Calu3 (cell line): ENCODE results near the gene MACROH2A1. TPM values are rescaled to one million over a fixed set of nuclear protein-coding genes. Genes with fewer than 3 reads are reported as not detected.

Experiments used
- BruUV-seq: library from RNA; stranded (reverse); fragments of 400-500 nt; replicated peaks from 2 replicates; lab custom pipeline; 2021; lab: Mats Ljungman, UMichigan
- CTCF ChIA-PET: fragments of 300-600 bp; sonication (Branson Sonifier 250); formaldehyde crosslinking; loops from one replicate; lab custom pipeline; 2022; ENCODE audit warnings: antibody characterized with exemption; lab: Charles Lee
- DNase-seq: peaks from one replicate; pipeline ENCODE4 v3.0.0; 2022
- H3K27ac Mint-ChIP-seq: one replicate; pipeline ENCODE4 v1.8.0; 2022; ENCODE audit warnings: mixed read lengths; ENCODE audit not compliant: unreplicated experiment
- H3K27me3 Mint-ChIP-seq: one replicate; pipeline ENCODE4 v1.8.0; 2022; ENCODE audit warnings: mixed read lengths; ENCODE audit not compliant: unreplicated experiment
- H3K36me3 Mint-ChIP-seq: one replicate; pipeline ENCODE4 v1.8.0; 2022; ENCODE audit warnings: mild to moderate bottlenecking, moderate library complexity, mixed read lengths; ENCODE audit not compliant: insufficient read depth, unreplicated experiment
- H3K4me1 Mint-ChIP-seq: one replicate; pipeline ENCODE4 v1.8.0; 2022; ENCODE audit warnings: mild to moderate bottlenecking, low read depth, mixed read lengths; ENCODE audit not compliant: unreplicated experiment
- H3K4me3 Mint-ChIP-seq: one replicate; pipeline ENCODE4 v1.8.0; 2022; ENCODE audit warnings: mild to moderate bottlenecking, low read depth, moderate library complexity, mixed read lengths; ENCODE audit not compliant: unreplicated experiment
- H3K9me3 Mint-ChIP-seq: one replicate; pipeline ENCODE4 v1.8.0; 2022; ENCODE audit warnings: low read depth, mixed read lengths; ENCODE audit not compliant: unreplicated experiment
- CTCF ChIP-seq: fragments of 200-600 bp; IDR thresholded peaks from one replicate; pipeline ENCODE4 v1.8.0; 2022; ENCODE audit warnings: antibody characterized with exemption; ENCODE audit not compliant: unreplicated experiment
- intact Hi-C: fragments of 100-400 bp; cut with micrococcal nuclease; formaldehyde crosslinking; loops from one replicate; pipeline ENCODE4 v1.10.0; 2022; ENCODE audit not compliant: unreplicated experiment
- total RNA-seq: library from RNA; stranded (reverse); gene quantifications from 2 replicates; pipeline ENCODE4 v1.2.3, GENCODE V29; 2022

MACROH2A1 gene
- total RNA-seq, 1 experiment from 2014 or later: 368 TPM

DNA sequence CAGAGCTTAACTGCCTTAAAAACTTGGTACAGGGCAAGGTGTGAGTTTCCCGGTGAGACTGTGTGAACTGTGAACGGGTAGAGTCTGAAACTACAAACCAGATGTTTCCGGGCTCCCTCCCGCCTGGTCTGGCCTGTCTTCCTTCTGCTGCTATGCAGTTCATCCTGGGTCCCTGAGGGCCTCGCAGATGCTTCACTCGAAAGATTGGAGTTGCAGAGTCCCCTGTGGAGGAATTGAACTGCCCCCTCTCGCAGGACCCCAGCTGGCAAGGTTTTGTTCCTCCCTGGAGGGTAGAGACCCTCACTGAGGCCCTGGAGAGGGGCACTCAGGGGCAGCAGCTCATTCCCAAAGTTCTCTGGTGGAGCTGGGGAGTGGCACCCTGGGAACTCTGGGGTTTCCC lies 47.6 kb upstream of the MACROH2A1 start:
- no TSS peak for BruUV-seq
- intact Hi-C loops: no loop called here
- TF ChIP-seq CTCF: no peak
- DNase-seq: no peak
- CTCF ChIA-PET: no interaction called here
- peaks cover 10% of the 10 kb centered on the region for H3K4me1 Mint-ChIP-seq
- H3K27ac Mint-ChIP-seq: no peak overlapping the region
- peaks cover 4% of the 10 kb centered on the region for H3K36me3 Mint-ChIP-seq
- H3K9me3 Mint-ChIP-seq: no peaks in the 10 kb centered on the region
- no peak overlapping the region for H3K4me3 Mint-ChIP-seq
- peaks cover 85% of the 10 kb centered on the region for H3K27me3 Mint-ChIP-seq

- DNase-seq: no peak
- no TSS peak for BruUV-seq
- TF ChIP-seq CTCF: no peak
- Mint-ChIP-seq H3K36me3 (peaks cover 4% of the 10 kb centered on the region), H3K27ac (no peak overlapping the region), H3K27me3 (peaks cover 83% of the 10 kb centered on the region), H3K4me1 (peaks cover 10% of the 10 kb centered on the region), H3K9me3 (no peaks in the 10 kb centered on the region), H3K4me3 (no peak overlapping the region)
- intact Hi-C loops: no loop called here
- CTCF ChIA-PET: interaction anchor here (0.8 kb wide), 1 partner anchor 23 kb away, joined by 3 read pairs; no protein-coding TSS in a partner anchor
Measured at GRCh38 chr5:135446206-135446605, 47.2 kb upstream of the MACROH2A1 start.

DNA sequence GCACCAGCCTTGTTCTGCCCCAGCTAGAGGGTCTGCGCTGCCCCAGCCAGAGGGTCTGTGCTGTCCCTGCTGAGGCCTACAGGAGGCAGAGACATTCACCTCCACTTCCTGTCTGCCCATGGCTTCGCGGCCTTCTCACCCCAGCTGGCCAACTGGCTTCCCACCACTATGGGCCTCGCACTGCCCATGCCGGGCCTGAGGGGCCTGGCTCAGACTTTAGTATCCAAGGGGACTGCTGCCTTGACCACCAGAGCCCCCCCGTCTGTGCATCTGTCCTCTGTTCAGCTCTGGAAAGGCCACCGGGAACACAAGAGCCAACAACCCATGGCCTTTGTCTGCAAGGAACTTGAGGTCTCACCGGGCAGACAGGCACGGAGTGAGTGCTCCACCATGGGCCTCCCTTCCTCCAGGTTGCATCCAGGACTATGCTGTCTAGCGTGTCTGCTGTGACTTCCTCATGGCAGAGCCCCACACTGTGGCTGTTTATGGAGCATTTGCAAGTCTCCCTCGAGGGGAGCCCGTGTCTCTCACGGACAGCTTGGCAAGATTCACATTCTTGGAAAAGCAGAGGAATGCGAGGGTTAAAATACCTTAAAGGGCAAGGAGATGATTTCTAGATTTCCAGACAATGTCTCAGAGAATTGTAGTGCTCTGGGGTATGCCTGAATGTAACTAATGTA lies 46.4 kb upstream of the MACROH2A1 start:
- DNase-seq: no peak
- Mint-ChIP-seq H3K4me3 (no peak overlapping the region), H3K4me1 (peaks cover 10% of the 10 kb centered on the region), H3K36me3 (peaks cover 4% of the 10 kb centered on the region), H3K27me3 (peaks cover 75% of the 10 kb centered on the region), H3K27ac (no peak overlapping the region), H3K9me3 (no peaks in the 10 kb centered on the region)
- CTCF ChIA-PET: interaction anchor here (0.6 to 0.8 kb wide), 2 partner anchors 12 to 24 kb away, joined by 3 to 4 read pairs; no protein-coding TSS in a partner anchor
- BruUV-seq: no TSS peak
- no peak for TF ChIP-seq CTCF
- intact Hi-C loops: no loop called here

DNA sequence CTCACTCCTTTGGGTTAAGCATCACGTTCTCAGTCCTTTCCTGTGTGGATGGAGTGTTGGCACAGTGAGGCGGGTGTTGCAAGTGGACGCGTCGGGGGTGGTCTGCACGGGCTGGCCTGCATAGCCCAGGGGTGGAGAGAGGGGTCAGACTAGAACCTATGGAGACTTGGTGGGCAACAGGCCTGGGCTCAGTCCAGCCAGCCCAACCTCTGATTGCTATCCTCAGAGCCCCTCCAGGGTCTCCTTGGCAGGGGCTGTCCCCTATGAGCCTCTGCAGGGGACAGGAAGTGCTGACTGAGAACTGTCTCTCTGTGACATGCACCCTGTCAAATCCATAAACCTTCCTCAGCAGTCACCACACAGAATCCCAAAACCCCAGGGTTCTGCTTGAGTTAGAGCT lies 45.9 kb upstream of the MACROH2A1 start:
- intact Hi-C loops: no loop called here
- CTCF ChIA-PET: interaction anchor here (1.2 kb wide), 1 partner anchor 109 kb away, joined by 3 read pairs; no protein-coding TSS in a partner anchor
- no peak for TF ChIP-seq CTCF
- no peaks in the 10 kb centered on the region for H3K9me3 Mint-ChIP-seq
- H3K27me3 Mint-ChIP-seq: peaks cover 70% of the 10 kb centered on the region
- peaks cover 4% of the 10 kb centered on the region for H3K36me3 Mint-ChIP-seq
- H3K4me3 Mint-ChIP-seq: no peak overlapping the region
- no peak for DNase-seq
- no TSS peak for BruUV-seq
- no peak overlapping the region for H3K27ac Mint-ChIP-seq
- peaks cover 10% of the 10 kb centered on the region for H3K4me1 Mint-ChIP-seq
